ENCODE measurements around the gene TAL1. TPM values are rescaled to one million over a fixed set of nuclear protein-coding genes. Genes with fewer than 3 reads are reported as not detected.

TAL1 gene
- total RNA-seq, 1 donor from 2014 or later: not detected

- Mint-ChIP-seq H3K36me3 (ENCODE audit: low read depth) (no peaks in the 10 kb centered on the region), H3K4me1 (ENCODE audit: low read depth) (peaks cover 1% of the 10 kb centered on the region), H3K9me3 (no peaks in the 10 kb centered on the region), H3K4me3 (ENCODE audit: low read depth) (no peak overlapping the region), H3K27me3 (ENCODE audit: low read depth) (peaks cover 13% of the 10 kb centered on the region), H3K27ac (no peak overlapping the region)
- intact Hi-C loops (cut with micrococcal nuclease): no loop called here
- DNase-seq (ENCODE audit: low spot score): no peak
Measured at GRCh38 chr1:47216278-47217059, 15.6 kb downstream of the TAL1 start.

- peaks cover 6% of the 10 kb centered on the region for H3K27me3 Mint-ChIP-seq (ENCODE audit: low read depth)
- H3K9me3 Mint-ChIP-seq: no peaks in the 10 kb centered on the region
- no peak for DNase-seq (ENCODE audit: low spot score)
- no peaks in the 10 kb centered on the region for H3K36me3 Mint-ChIP-seq (ENCODE audit: low read depth)
- intact Hi-C loops (cut with micrococcal nuclease): no loop called here
- H3K27ac Mint-ChIP-seq: no peak overlapping the region
- H3K4me1 Mint-ChIP-seq (ENCODE audit: low read depth): peaks cover 1% of the 10 kb centered on the region
- H3K4me3 Mint-ChIP-seq (ENCODE audit: low read depth): no peak overlapping the region
Measured at GRCh38 chr1:47215713-47216112, 16.3 kb downstream of the TAL1 start.

GRCh38 chr1:47214549-47214948, 17.5 kb downstream of the TAL1 start:
- DNase-seq (ENCODE audit: low spot score): no peak
- H3K4me1 Mint-ChIP-seq (ENCODE audit: low read depth): peaks cover 1% of the 10 kb centered on the region
- H3K4me3 Mint-ChIP-seq (ENCODE audit: low read depth): no peak overlapping the region
- H3K27ac Mint-ChIP-seq: no peak overlapping the region
- intact Hi-C loops (cut with micrococcal nuclease): no loop called here
- no peaks in the 10 kb centered on the region for H3K27me3 Mint-ChIP-seq (ENCODE audit: low read depth)
- H3K9me3 Mint-ChIP-seq: no peaks in the 10 kb centered on the region
- no peaks in the 10 kb centered on the region for H3K36me3 Mint-ChIP-seq (ENCODE audit: low read depth)

GRCh38 chr1:47213230-47213963, 18.6 kb downstream of the TAL1 start:
- H3K9me3 Mint-ChIP-seq: no peaks in the 10 kb centered on the region
- no peak for DNase-seq (ENCODE audit: low spot score)
- H3K36me3 Mint-ChIP-seq (ENCODE audit: low read depth): no peaks in the 10 kb centered on the region
- no peak overlapping the region for H3K4me3 Mint-ChIP-seq (ENCODE audit: low read depth)
- H3K4me1 Mint-ChIP-seq (ENCODE audit: low read depth): peaks cover 1% of the 10 kb centered on the region
- intact Hi-C loops (cut with micrococcal nuclease): no loop called here
- no peak overlapping the region for H3K27ac Mint-ChIP-seq
- H3K27me3 Mint-ChIP-seq (ENCODE audit: low read depth): no peaks in the 10 kb centered on the region

GRCh38 chr1:47212636-47213229, 19.3 kb downstream of the TAL1 start:
- H3K4me1 Mint-ChIP-seq (ENCODE audit: low read depth): peaks cover 1% of the 10 kb centered on the region
- no peak overlapping the region for H3K27ac Mint-ChIP-seq
- H3K36me3 Mint-ChIP-seq (ENCODE audit: low read depth): no peaks in the 10 kb centered on the region
- no peaks in the 10 kb centered on the region for H3K9me3 Mint-ChIP-seq
- no peak for DNase-seq (ENCODE audit: low spot score)
- H3K4me3 Mint-ChIP-seq (ENCODE audit: low read depth): no peak overlapping the region
- intact Hi-C loops (cut with micrococcal nuclease): no loop called here
- peaks cover 3% of the 10 kb centered on the region for H3K27me3 Mint-ChIP-seq (ENCODE audit: low read depth)

GRCh38 chr1:47211796-47212269, 20.2 kb downstream of the TAL1 start:
- H3K4me1 Mint-ChIP-seq (ENCODE audit: low read depth): peaks cover 1% of the 10 kb centered on the region
- intact Hi-C loops (cut with micrococcal nuclease): no loop called here
- peaks cover 4% of the 10 kb centered on the region for H3K27me3 Mint-ChIP-seq (ENCODE audit: low read depth)
- no peak for DNase-seq (ENCODE audit: low spot score)
- no peaks in the 10 kb centered on the region for H3K36me3 Mint-ChIP-seq (ENCODE audit: low read depth)
- H3K4me3 Mint-ChIP-seq (ENCODE audit: low read depth): no peak overlapping the region
- H3K9me3 Mint-ChIP-seq: no peaks in the 10 kb centered on the region
- peak overlapping the region; percentile 58 for H3K27ac Mint-ChIP-seq

GRCh38 chr1:47210666-47211065, 21.4 kb downstream of the TAL1 start:
- Mint-ChIP-seq H3K27me3 (ENCODE audit: low read depth) (peaks cover 7% of the 10 kb centered on the region), H3K27ac (no peak overlapping the region), H3K9me3 (no peaks in the 10 kb centered on the region), H3K4me1 (ENCODE audit: low read depth) (peaks cover 1% of the 10 kb centered on the region), H3K4me3 (ENCODE audit: low read depth) (no peak overlapping the region), H3K36me3 (ENCODE audit: low read depth) (no peaks in the 10 kb centered on the region)
- intact Hi-C loops (cut with micrococcal nuclease): no loop called here
- DNase-seq (ENCODE audit: low spot score): no peak

- H3K4me1 Mint-ChIP-seq (ENCODE audit: low read depth): peaks cover 1% of the 10 kb centered on the region
- no peaks in the 10 kb centered on the region for H3K36me3 Mint-ChIP-seq (ENCODE audit: low read depth)
- no peak overlapping the region for H3K4me3 Mint-ChIP-seq (ENCODE audit: low read depth)
- peaks cover 10% of the 10 kb centered on the region for H3K27me3 Mint-ChIP-seq (ENCODE audit: low read depth)
- DNase-seq (ENCODE audit: low spot score): no peak
- H3K27ac Mint-ChIP-seq: no peak overlapping the region
- no peaks in the 10 kb centered on the region for H3K9me3 Mint-ChIP-seq
- intact Hi-C loops (cut with micrococcal nuclease): no loop called here
Measured at GRCh38 chr1:47209725-47210325, 22.2 kb downstream of the TAL1 start.

- H3K36me3 Mint-ChIP-seq (ENCODE audit: low read depth): no peaks in the 10 kb centered on the region
- no peak overlapping the region for H3K27ac Mint-ChIP-seq
- DNase-seq (ENCODE audit: low spot score): no peak
- peaks cover 15% of the 10 kb centered on the region for H3K27me3 Mint-ChIP-seq (ENCODE audit: low read depth)
- no peak overlapping the region for H3K4me3 Mint-ChIP-seq (ENCODE audit: low read depth)
- intact Hi-C loops (cut with micrococcal nuclease): no loop called here
- peaks cover 1% of the 10 kb centered on the region for H3K4me1 Mint-ChIP-seq (ENCODE audit: low read depth)
- no peaks in the 10 kb centered on the region for H3K9me3 Mint-ChIP-seq
Measured at GRCh38 chr1:47209091-47209490, 22.9 kb downstream of the TAL1 start.

- H3K27me3 Mint-ChIP-seq (ENCODE audit: low read depth): peaks cover 22% of the 10 kb centered on the region
- no peak for DNase-seq (ENCODE audit: low spot score)
- no peak overlapping the region for H3K4me3 Mint-ChIP-seq (ENCODE audit: low read depth)
Measured at GRCh38 chr1:47208374-47208850, 23.6 kb downstream of the TAL1 start.

GRCh38 chr1:47207803-47208373, 24.1 kb downstream of the TAL1 start:
- Mint-ChIP-seq H3K9me3 (no peaks in the 10 kb centered on the region), H3K4me3 (ENCODE audit: low read depth) (no peak overlapping the region), H3K27ac (no peak overlapping the region)

More at GRCh38 chr1:47208374-47208850, 23.6 kb downstream of the TAL1 start:
- H3K36me3 Mint-ChIP-seq (ENCODE audit: low read depth): no peaks in the 10 kb centered on the region
- no peaks in the 10 kb centered on the region for H3K9me3 Mint-ChIP-seq
- peaks cover 4% of the 10 kb centered on the region for H3K4me1 Mint-ChIP-seq (ENCODE audit: low read depth)
- H3K27ac Mint-ChIP-seq: no peak overlapping the region
- intact Hi-C loops (cut with micrococcal nuclease): no loop called here

GRCh38 chr1:47205918-47206317, 26.1 kb downstream of the TAL1 start:
- H3K9me3 Mint-ChIP-seq: no peaks in the 10 kb centered on the region
- no peak overlapping the region for H3K4me3 Mint-ChIP-seq (ENCODE audit: low read depth)
- no peaks in the 10 kb centered on the region for H3K36me3 Mint-ChIP-seq (ENCODE audit: low read depth)
- no peak overlapping the region for H3K27ac Mint-ChIP-seq
- intact Hi-C loops (cut with micrococcal nuclease): no loop called here
- H3K4me1 Mint-ChIP-seq (ENCODE audit: low read depth): peaks cover 3% of the 10 kb centered on the region
- DNase-seq (ENCODE audit: low spot score): no peak
- peaks cover 34% of the 10 kb centered on the region for H3K27me3 Mint-ChIP-seq (ENCODE audit: low read depth)

More at GRCh38 chr1:47207803-47208373, 24.1 kb downstream of the TAL1 start:
- Mint-ChIP-seq H3K4me1 (ENCODE audit: low read depth) (peaks cover 4% of the 10 kb centered on the region), H3K36me3 (ENCODE audit: low read depth) (no peaks in the 10 kb centered on the region), H3K27me3 (ENCODE audit: low read depth) (peaks cover 26% of the 10 kb centered on the region)
- intact Hi-C loops (cut with micrococcal nuclease): no loop called here
- DNase-seq (ENCODE audit: low spot score): no peak

Measured in activated T-helper 2 cell treated with anti-CD3 and anti-CD28 coated beads, Interferon-gamma antibody, Interleukin-2, Interleukin-4, amounts not matched to agents 10 μg/mL and 5 μg/mL and 100 μg/mL, durations not matched to agents 14 hours and 24 hours and 36 hours (primary cell).